Left lung (tissue), 10 donors: ENCODE measurements around the gene OR51V1. TPM values are rescaled to one million over a fixed set of nuclear protein-coding genes. Genes with fewer than 3 reads are reported as not detected.

Experiments
- ATAC-seq: fragments of 200-7000 bp; cut with Tn5 transposase; one replicate; pipeline ENCODE4 v1.9.1; 2020; ENCODE audit warnings: moderate library complexity
- DNase-seq, 4 donors: peaks; one replicate each; pipeline ENCODE4 v3.0.0-alpha.2; 2013 to 2020
- H3K27ac ChIP-seq, 2 donors: fragments of 200-600 bp; sonication (generic) in 1 of 2; one replicate each; pipeline versions ENCODE4 v1.5.0 to v1.8.0; 2020 to 2021
- H3K27me3 ChIP-seq, 2 donors: fragments of 200-600 bp; sonication (generic) in 1 of 2; one replicate each; pipeline versions ENCODE4 v1.5.0 to v1.8.0; 2020 to 2021
- H3K36me3 ChIP-seq, 2 donors: fragments of 200-600 bp; sonication (generic) in 1 of 2; one replicate each; pipeline versions ENCODE4 v1.5.0 to v1.8.0; 2020 to 2021
- H3K4me1 ChIP-seq, 2 donors: fragments of 200-600 bp; one replicate each; pipeline ENCODE4 v1.8.0; 2021
- H3K4me3 ChIP-seq, 2 donors: fragments of 200-600 bp; sonication (generic) in 1 of 2; one replicate each; pipeline versions ENCODE4 v1.5.0 to v1.8.0; 2020 to 2021; ENCODE audit warnings: mild to moderate bottlenecking in 1 of 2
- H3K9me3 ChIP-seq, 2 donors: fragments of 200-600 bp; sonication (generic) in 1 of 2; one replicate each; pipeline versions ENCODE4 v1.5.0 to v1.8.0; 2020 to 2021
- CTCF ChIP-seq, 2 donors: fragments of 200-600 bp; sonication (generic) in 1 of 2; IDR thresholded peaks; one replicate each; pipeline versions ENCODE4 v1.5.0 to v1.8.0; 2021; ENCODE audit warnings: antibody characterized with exemption in 2 of 2
- intact Hi-C, 2 donors: fragments of 100-400 bp; cut with DNase I; formaldehyde crosslinking; loops; one replicate each; pipeline versions ENCODE4 v1.11.2 to v1.14.2; 2022
- polyA plus RNA-seq, 6 donors: library from polyadenylated mRNA; unstranded; fragments of 120-200 nt; gene quantifications; one replicate each; pipeline ENCODE4 v1.2.1, GENCODE V29; 2013; ENCODE audit not compliant: insufficient read length in 6 of 6
- total RNA-seq, 2 donors: library from RNA; stranded (reverse); fragmentation: NEBNext Ultra II Directional; extraction: Animal tissue kit (Norgen Biotek cat#: 25700); gene quantifications; one replicate each; pipeline ENCODE4 v1.2.1, GENCODE V29; 2021
- donor health status: DM: no; HTN: yes; CAD: no.
- donor health status: DM: no; HTN: no; CAD: no.

OR51V1 gene
- total and polyA plus RNA-seq, 8 donors = not detected

DNA sequence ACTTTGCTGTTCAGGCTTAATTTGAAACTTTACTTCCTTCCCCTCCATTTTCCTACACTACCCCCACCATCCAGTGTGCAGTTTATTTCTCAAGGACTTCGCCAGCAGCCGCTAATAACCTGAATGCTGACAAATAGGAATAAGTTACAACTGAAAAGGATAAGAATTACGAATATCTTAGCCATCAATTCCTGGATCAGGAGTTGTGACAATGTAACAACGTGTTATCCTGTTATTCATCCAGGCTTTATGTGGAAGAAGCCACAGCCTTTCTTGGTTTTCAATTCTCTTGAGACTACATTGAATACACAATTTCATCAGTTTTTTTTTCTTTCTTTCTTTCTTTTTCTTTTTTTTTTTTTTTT is 43.3 kb upstream of the OR51V1 start:
- intact Hi-C loops = no loop called here
- Histone ChIP-seq H3K27me3 (no peaks in the 10 kb centered on the region), H3K4me3 (no peak overlapping the region), H3K9me3 (no peaks in the 10 kb centered on the region), H3K36me3 (no peaks in the 10 kb centered on the region), H3K27ac (no peak overlapping the region), H3K4me1 (no peaks in the 10 kb centered on the region)
- ATAC-seq (no peak), DNase-seq (no peak)
- no peak for TF ChIP-seq CTCF (IDR thresholded peaks at IDR 0.05)

GRCh38 chr11:5242933-5243815 is 42.7 kb upstream of the OR51V1 start:
- Histone ChIP-seq H3K4me3 (no peak overlapping the region), H3K4me1 (no peaks in the 10 kb centered on the region), H3K36me3 (no peaks in the 10 kb centered on the region), H3K27ac (no peak overlapping the region), H3K27me3 (no peaks in the 10 kb centered on the region), H3K9me3 (no peaks in the 10 kb centered on the region)
- DNase-seq = no peak
- ATAC-seq = no peak
- intact Hi-C loops = no loop called here
- no peak for TF ChIP-seq CTCF (IDR thresholded peaks at IDR 0.05)

- Histone ChIP-seq H3K27me3 (no peaks in the 10 kb centered on the region), H3K4me1 (no peaks in the 10 kb centered on the region), H3K4me3 (no peak overlapping the region), H3K27ac (no peak overlapping the region), H3K36me3 (no peaks in the 10 kb centered on the region), H3K9me3 (no peaks in the 10 kb centered on the region)
- ATAC-seq (no peak), DNase-seq (no peak)
- intact Hi-C loops = no loop called here
- no peak for TF ChIP-seq CTCF (IDR thresholded peaks at IDR 0.05)
These were observed 41.7 kb upstream of the OR51V1 start for GRCh38 chr11:5242208-5242607.

GRCh38 chr11:5241458-5241857 is 41.0 kb upstream of the OR51V1 start:
- Histone ChIP-seq H3K27ac (no peak overlapping the region), H3K9me3 (no peaks in the 10 kb centered on the region), H3K36me3 (no peaks in the 10 kb centered on the region), H3K27me3 (no peaks in the 10 kb centered on the region), H3K4me1 (no peaks in the 10 kb centered on the region), H3K4me3 (no peak overlapping the region)
- no peak for ATAC-seq
- intact Hi-C loops = no loop called here
- no peak for TF ChIP-seq CTCF (IDR thresholded peaks at IDR 0.05)
- no peak for DNase-seq

- Histone ChIP-seq H3K9me3 (no peaks in the 10 kb centered on the region), H3K27me3 (no peaks in the 10 kb centered on the region), H3K4me3 (no peak overlapping the region), H3K4me1 (no peaks in the 10 kb centered on the region), H3K36me3 (no peaks in the 10 kb centered on the region), H3K27ac (no peak overlapping the region)
- no peak for TF ChIP-seq CTCF (IDR thresholded peaks at IDR 0.05)
- intact Hi-C loops = no loop called here
- DNase-seq (no peak), ATAC-seq (no peak)
These were observed 40.0 kb upstream of the OR51V1 start for GRCh38 chr11:5240458-5240857.
